Omental fat pad (tissue), 4 donors: ENCODE measurements around the gene TAPBPL. TPM values are rescaled to one million over a fixed set of nuclear protein-coding genes. Genes with fewer than 3 reads are reported as not detected.

Source experiments
- ATAC-seq: fragments of 150-250 bp; one replicate; pipeline ENCODE4 v1.9.1; 2016; ENCODE audit warnings: mild to moderate bottlenecking, moderate library complexity; ENCODE audit not compliant: low FRiP score
- DNase-seq: peaks from one replicate; pipeline ENCODE4 v3.0.0-alpha.2; 2019; ENCODE audit warnings: low spot score
- total RNA-seq, 4 donors: library from RNA; depleted of rRNA; stranded (reverse); fragments of >200 nt; gene quantifications; one replicate each; pipeline ENCODE4 v1.1.0, GENCODE V29; 2016
- TF ChIP-seq, protein P1 (sequence below), 3 donors: fragments of 450-650 bp; IDR thresholded peaks; one replicate each; pipeline ENCODE4 v1.5.1; 2016 to 2017; ENCODE audit warnings: antibody characterized with exemption in 3 of 3, mild to moderate bottlenecking in 3 of 3, moderate library complexity in 2 of 3

The TAPBPL gene, protein sequence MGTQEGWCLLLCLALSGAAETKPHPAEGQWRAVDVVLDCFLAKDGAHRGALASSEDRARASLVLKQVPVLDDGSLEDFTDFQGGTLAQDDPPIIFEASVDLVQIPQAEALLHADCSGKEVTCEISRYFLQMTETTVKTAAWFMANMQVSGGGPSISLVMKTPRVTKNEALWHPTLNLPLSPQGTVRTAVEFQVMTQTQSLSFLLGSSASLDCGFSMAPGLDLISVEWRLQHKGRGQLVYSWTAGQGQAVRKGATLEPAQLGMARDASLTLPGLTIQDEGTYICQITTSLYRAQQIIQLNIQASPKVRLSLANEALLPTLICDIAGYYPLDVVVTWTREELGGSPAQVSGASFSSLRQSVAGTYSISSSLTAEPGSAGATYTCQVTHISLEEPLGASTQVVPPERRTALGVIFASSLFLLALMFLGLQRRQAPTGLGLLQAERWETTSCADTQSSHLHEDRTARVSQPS
- total RNA-seq: 10 to 100 TPM; 16.3 to 26.0 (median 18.5) TPM

DNA sequence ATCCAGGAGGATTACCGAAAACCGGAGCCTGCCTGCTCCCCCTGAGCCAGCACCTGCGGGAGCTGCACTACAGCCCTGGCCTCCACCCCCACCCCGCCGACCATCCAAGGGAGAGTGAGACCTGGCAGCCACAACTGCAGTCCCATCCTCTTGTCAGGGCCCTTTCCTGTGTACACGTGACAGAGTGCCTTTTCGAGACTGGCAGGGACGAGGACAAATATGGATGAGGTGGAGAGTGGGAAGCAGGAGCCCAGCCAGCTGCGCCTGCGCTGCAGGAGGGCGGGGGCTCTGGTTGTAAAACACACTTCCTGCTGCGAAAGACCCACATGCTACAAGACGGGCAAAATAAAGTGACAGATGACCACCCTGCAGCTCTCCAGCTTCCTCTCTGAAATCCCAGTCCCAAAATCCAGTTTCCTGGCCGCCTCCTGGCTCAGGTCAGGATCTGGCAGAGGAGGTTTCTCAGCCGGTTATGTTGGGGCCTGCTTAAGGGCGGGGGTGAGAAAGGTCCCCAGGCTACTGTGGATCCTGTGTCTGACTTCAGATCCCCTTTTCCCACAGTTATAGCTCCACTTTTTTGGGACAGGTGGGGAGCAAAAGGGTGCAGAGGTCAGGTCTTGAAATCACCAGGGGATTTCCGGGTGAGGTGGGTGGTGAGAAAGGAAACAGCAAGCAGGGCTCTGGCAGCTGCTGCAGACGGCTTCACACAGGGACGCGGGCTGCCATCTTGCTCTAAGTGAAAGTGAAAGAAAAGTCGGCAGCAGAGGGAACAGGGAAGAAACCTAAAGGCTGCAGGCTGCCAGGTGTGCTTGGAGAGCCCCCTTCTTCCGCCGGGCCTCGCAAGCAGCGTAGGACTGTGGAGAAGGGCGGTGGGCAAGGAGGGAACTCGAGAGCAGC lies at the start of gene TAPBPL:
TSS of gene TAPBPL (plus strand) at position 695 of the 897 bp plus-strand sequence. CDS start 207 bp downstream, outside the sequence.
- DNase-seq: peak; percentile 49
- TF ChIP-seq, protein P1, sequence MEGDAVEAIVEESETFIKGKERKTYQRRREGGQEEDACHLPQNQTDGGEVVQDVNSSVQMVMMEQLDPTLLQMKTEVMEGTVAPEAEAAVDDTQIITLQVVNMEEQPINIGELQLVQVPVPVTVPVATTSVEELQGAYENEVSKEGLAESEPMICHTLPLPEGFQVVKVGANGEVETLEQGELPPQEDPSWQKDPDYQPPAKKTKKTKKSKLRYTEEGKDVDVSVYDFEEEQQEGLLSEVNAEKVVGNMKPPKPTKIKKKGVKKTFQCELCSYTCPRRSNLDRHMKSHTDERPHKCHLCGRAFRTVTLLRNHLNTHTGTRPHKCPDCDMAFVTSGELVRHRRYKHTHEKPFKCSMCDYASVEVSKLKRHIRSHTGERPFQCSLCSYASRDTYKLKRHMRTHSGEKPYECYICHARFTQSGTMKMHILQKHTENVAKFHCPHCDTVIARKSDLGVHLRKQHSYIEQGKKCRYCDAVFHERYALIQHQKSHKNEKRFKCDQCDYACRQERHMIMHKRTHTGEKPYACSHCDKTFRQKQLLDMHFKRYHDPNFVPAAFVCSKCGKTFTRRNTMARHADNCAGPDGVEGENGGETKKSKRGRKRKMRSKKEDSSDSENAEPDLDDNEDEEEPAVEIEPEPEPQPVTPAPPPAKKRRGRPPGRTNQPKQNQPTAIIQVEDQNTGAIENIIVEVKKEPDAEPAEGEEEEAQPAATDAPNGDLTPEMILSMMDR (IDR thresholded peaks at IDR 0.05): no peak
- ATAC-seq: peak; percentile 65

GRCh38 chr12:6404390-6404789 lies 47.5 kb upstream of the TAPBPL start:
- DNase-seq (no peak), ATAC-seq (no peak)
- TF ChIP-seq, protein P1 (IDR thresholded peaks at IDR 0.05): no peak

DNA sequence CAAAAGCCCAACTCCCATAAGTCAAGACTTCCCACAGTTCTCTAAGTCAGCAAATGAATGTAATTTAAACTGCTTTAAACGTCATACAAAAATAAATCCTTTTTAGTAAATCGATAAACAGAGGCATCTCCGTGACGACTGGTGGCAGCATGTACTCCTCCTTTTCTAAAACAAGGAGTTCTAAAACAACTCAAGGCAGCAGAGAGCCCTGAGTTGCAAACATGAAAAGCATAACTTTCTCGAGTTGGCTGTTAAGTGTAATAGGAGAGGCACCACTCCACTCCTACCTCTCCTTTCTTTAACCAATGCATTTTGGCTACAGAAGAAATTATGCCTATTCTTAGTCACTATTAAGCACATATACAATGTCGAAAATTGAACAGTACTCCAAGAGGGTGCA lies 45.9 kb upstream of the TAPBPL start:
- DNase-seq: no peak
- ATAC-seq: no peak
- TF ChIP-seq, protein P1 (IDR thresholded peaks at IDR 0.05): no peak

DNA sequence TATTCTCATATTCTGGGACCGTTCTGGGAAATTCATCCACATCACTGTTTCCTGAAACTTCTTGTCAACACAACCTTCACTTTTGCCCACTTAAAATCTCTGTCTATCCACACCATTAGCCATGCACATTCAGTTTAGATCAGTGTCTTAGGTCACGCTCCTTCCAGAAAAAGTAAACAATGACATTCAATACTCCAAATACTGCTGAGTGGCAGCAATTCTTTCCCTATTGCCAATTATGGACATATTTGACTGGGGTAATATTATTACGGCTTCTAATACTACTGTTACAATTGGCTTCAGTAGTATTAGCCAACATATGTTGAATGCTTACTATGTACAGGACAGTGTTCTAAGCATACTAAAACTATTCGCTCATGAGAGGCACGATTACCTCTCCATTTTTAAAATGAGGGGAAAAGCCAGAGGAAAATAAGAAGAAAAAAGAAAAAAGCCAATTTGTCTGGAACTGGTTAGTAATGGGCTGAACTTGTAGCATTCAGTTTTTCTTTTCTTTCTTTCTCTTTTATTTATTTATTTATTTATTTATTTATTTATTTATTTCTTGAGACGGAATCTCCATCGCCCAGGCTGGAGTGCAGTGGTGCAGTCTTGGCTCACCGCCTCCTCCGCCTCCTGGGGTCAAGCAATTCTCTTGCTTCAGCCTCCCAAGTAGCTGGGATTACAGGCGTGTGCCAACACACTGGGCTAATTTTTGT lies 44.4 kb upstream of the TAPBPL start:
- ATAC-seq (no peak), DNase-seq (no peak)
- TF ChIP-seq, protein P1 (IDR thresholded peaks at IDR 0.05): no peak

GRCh38 chr12:6416596-6416995 lies 35.2 kb upstream of the TAPBPL start:
- TF ChIP-seq, protein P1 (IDR thresholded peaks at IDR 0.05): no peak
- no peak for DNase-seq
- no peak for ATAC-seq

DNA sequence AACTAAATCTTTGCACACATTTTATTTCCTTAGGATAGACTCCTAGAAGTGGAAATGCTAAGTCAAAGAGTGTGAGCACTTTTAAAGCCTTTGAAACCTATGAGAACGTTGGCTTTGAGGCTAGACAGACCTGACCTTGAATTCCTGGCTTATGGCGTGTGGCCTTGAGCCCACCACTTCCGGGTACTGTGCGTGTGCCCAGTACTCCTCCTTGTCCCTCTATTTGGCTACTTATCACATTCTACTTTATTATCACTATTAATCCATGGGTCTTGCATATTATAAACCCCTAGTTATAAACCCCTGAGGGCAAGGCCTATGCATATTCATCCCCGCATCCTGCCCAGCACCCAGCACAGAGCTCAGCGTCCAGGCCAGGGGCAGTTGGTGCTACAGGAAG lies 33.0 kb upstream of the TAPBPL start:
- ATAC-seq (no peak), DNase-seq (no peak)
- TF ChIP-seq, protein P1 (IDR thresholded peaks at IDR 0.05): no peak
